HL-60 (cell line): ENCODE measurements around the gene FGF14.

Source experiments
- DNase-seq, 2 experiments: peaks; one replicate each; pipeline ENCODE4 v3.0.0-alpha.2; 2010 to 2020; ENCODE audit warnings: low read depth in 1 of 2, low spot score in 1 of 2
- H3K27ac ChIP-seq: fragments of 250-450 bp; sonication (Bioruptor Pico); replicated peaks from 2 replicates; pipeline ENCODE4 v1.5.1; 2020; ENCODE audit warnings: mild to moderate bottlenecking, moderate library complexity
- H3K27me3 ChIP-seq: fragments of 250-450 bp; sonication (Bioruptor Pico); 2 replicates; pipeline ENCODE4 v1.5.1; 2021; ENCODE audit warnings: mild to moderate bottlenecking, moderate library complexity; ENCODE audit not compliant: insufficient read depth, poor library complexity, severe bottlenecking
- H3K4me3 ChIP-seq: replicated peaks from 2 replicates; pipeline ENCODE4 v1.5.1; 2011; ENCODE audit warnings: mild to moderate bottlenecking, control low read depth, low read length; ENCODE audit not compliant: insufficient read depth
- CTCF ChIP-seq: IDR thresholded peaks from one replicate; pipeline ENCODE4 v1.5.1; 2011; ENCODE audit warnings: low read length, control low read depth, inconsistent platforms; ENCODE audit not compliant: insufficient read depth
- GABPA ChIP-seq: IDR thresholded peaks from 2 replicates; pipeline ENCODE4 v1.6.1; 2012; ENCODE audit warnings: low read depth
- POLR2AphosphoS5 ChIP-seq: IDR thresholded peaks from 2 replicates; pipeline ENCODE4 v1.6.1; 2012; ENCODE audit warnings: low read depth
- REST ChIP-seq: IDR thresholded peaks from 2 replicates; pipeline ENCODE4 v1.6.1; 2012; ENCODE audit warnings: low read depth; ENCODE audit not compliant: insufficient replicate concordance
- SPI1 ChIP-seq: IDR thresholded peaks from 2 replicates; pipeline ENCODE4 v1.6.1; 2012; ENCODE audit warnings: low read depth, mild to moderate bottlenecking, borderline replicate concordance

Gene FGF14

DNA sequence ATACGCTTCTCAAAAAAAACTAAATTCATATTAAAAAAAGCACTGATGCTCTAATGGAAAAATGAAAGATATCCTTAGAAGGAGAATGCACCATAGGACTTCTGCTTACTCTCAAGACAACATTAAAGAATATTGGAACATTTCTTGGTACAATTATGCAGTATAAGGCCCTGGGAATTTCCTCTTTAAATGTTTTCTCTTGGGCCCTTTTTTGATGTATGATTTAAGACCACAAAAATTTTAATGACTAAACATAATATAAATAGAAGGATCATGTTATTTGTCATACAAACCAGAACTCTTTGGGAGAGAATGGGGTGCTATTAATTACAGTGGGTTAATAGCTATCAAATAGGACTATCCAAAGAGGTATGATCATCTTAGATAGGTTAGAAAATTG is 403.7 kb downstream of the FGF14 start:
- TF ChIP-seq POLR2AphosphoS5 (no peak), GABPA (no peak), REST (no peak), SPI1 (no peak), CTCF (no peak)
- Histone ChIP-seq H3K4me3 (no peak overlapping the region), H3K27ac (no peak overlapping the region), H3K27me3 (no peaks in the 10 kb centered on the region)
- DNase-seq, result no peak

DNA sequence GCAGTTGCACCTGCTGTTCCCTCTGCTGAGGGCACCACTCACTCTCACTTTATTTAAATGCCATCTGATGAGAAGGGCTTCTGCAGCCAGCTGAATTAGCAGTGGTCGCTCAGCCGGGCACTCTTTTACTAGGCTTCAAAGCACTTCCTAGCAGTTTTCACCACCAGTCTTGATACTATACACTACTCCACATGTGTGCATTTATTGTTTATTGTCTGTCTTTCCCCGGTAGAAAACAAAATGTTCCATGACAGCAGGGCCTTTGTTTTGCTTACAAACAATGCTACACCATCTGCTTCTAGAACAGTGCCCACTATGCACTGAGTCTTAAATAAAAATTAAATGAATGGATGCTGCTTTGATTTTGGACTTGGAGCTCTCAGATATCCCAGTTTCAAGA is 404.9 kb downstream of the FGF14 start:
- Histone ChIP-seq H3K27me3 (no peaks in the 10 kb centered on the region), H3K4me3 (no peak overlapping the region), H3K27ac (no peak overlapping the region)
- TF ChIP-seq CTCF (no peak), POLR2AphosphoS5 (no peak), GABPA (no peak), SPI1 (no peak), REST (no peak)
- no peak for DNase-seq

GRCh38 chr13:101989798-101990350 is 412.0 kb downstream of the FGF14 start:
- Histone ChIP-seq H3K27ac (no peak overlapping the region), H3K4me3 (no peak overlapping the region), H3K27me3 (no peaks in the 10 kb centered on the region)
- DNase-seq, result no peak
- no peak for TF ChIP-seq CTCF

DNA sequence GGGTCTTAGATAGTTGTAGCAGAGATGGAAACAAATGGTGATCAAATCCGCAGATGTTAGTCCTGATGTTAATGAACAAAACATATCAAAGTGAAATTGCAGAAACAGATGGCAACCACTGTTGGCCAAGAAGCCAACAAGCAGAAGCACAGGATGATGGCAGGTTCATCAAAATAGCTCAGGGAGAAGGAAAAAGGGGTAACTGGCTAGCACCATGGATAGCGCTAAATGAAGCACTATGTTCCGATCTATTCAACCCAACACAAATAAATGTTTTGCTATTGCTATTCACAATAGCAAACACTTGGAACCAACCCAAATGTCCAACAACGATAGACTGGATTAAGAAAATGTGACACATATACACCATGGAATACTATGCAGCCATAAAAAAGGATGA is 413.7 kb downstream of the FGF14 start:
- Histone ChIP-seq H3K27me3 (no peaks in the 10 kb centered on the region), H3K27ac (no peak overlapping the region), H3K4me3 (no peak overlapping the region)
- TF ChIP-seq CTCF, result no peak
- TF ChIP-seq REST, result peak; percentile 87
- TF ChIP-seq POLR2AphosphoS5, result no peak
- no peak for TF ChIP-seq SPI1
- TF ChIP-seq GABPA, result no peak
- DNase-seq, result no peak
